ENCODE results near the gene LEMD2.

The LEMD2 gene

DNA sequence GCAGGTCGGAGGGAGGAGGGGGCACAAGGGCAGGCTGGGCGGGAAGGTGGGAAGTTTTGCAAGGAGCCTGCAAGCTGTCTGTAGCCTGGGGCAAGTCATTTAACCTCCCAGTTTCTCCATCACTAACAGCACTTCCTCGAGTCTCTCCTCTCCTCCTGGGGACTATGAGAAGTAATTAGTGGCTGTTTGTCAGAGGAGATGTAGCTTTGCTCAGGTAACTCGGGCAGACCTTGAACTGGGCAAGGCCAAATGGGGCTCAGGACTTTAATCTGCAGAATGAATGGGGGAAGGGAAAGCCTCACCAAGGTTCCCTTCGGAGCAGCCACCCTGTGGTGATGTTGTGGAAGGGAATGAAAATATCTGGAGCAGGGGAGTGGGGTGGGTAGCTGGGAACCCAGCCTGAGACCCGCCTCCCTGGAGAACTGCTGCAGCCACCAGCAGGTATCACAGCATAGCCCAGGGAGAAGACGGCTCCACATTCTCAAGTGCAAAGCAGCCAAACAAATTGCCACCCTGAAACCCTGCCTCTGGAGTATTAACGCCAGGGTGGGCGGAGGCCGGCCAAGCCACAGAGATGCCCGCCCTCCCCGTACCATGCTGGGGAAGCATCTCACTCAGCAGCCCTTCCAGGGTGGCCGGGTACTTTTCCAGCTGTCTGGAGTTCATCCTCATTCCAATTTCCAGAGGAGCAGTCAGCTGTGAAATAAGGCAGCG is 6.1 kb upstream of the LEMD2 start:
- no peak for DNase-seq (ENCODE audit: low read depth in 2 of 2)

DNA sequence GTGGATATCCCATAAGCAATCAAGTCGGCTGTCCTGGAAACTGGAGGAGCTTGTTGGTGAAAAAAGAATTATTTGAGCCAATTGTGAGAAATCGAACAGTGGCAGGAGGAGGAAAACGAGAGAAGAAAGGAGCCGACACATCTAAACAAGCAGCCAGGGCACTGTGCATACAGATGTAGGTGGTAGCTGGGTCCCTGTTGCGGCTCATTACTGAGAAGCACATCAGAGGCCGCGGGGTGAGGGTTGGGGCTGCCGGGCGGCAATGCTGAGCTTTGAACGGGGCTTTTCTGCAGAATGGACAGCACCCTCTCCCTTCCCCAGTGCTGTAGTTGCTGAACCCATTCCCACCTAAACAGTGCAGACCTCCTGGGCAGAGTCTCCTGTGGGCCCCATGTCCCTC is 4.1 kb upstream of the LEMD2 start:
- DNase-seq (ENCODE audit: low read depth in 2 of 2), result no peak

DNA sequence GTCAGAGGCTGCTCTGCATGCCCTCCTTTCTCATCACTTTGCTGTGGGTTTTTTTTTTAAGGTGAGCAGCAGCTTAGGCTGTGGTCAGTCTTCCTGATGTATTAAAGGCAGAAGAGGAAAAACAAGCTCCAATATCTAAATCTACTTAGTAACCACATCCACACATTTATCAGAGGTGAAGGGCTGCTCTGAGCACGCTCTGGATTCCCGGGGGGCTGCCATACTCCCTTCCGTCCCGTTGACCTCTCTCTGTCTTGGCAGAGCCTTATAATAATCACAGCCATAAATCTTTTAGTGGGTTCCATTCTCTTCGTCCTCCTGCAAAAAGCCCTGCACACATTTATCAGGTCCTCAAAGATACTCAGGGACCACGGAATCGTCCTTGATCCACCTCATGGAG is 2.7 kb upstream of the LEMD2 start:
- no peak for DNase-seq (ENCODE audit: low read depth in 2 of 2)

DNA sequence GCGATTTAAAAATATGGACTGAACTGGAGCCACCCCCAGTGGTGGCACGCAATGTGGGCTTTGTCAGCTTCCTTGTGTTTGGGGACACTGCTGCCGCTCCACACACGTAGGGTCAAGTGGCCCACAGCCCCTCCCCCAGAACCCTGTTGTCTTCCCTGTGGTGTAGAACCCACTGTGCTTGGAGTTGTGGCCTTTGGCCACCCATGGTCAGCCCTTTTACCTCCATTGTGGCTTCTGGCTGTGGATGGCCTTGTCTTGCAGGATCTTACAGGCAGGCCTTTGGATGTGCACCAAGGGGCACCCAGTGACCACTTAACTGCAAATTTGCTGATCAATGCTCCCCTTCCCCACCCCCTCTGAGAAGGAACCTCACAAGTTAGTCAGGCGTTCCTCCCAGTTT is 2.0 kb upstream of the LEMD2 start:
- DNase-seq (ENCODE audit: low read depth in 2 of 2), result no peak

DNA sequence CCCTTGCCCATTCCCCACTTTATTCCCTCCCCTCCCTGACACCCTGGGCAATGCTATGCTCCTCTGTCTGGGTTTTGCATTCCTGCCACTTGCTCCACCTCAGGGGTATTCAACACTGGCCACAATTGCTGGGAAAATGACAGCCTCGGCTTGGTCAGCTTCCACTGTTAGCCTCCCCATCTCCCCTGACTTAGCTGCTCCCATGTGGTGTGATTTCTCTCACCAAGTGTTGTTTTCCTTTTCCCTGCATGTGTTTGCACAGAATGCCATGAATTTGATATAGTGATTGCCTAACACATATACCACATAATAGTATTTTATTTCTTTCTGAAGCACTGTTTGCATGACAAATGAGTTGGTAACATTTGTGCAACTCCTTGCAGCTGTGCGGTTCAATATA is 1.4 kb upstream of the LEMD2 start:
- no peak for DNase-seq (ENCODE audit: low read depth in 2 of 2)

DNA sequence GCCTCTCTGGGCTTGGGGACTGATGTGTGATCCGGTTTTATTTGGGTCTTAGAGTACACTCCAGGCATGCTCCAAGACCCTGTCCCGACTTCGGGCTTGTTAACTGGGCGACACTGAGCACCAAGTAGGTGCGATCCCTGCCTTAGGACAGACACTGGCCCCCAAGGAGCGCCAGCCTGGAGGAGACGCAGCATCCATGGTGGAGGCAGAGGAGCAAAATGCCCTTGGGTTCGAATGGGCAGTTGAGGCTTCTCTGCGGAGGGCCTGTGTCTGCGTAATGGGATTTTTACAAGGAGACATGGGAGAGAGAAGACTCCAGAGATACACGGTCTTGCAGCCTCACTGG is 593 bp upstream of the LEMD2 start:
- no peak for DNase-seq (ENCODE audit: low read depth in 2 of 2)

DNA sequence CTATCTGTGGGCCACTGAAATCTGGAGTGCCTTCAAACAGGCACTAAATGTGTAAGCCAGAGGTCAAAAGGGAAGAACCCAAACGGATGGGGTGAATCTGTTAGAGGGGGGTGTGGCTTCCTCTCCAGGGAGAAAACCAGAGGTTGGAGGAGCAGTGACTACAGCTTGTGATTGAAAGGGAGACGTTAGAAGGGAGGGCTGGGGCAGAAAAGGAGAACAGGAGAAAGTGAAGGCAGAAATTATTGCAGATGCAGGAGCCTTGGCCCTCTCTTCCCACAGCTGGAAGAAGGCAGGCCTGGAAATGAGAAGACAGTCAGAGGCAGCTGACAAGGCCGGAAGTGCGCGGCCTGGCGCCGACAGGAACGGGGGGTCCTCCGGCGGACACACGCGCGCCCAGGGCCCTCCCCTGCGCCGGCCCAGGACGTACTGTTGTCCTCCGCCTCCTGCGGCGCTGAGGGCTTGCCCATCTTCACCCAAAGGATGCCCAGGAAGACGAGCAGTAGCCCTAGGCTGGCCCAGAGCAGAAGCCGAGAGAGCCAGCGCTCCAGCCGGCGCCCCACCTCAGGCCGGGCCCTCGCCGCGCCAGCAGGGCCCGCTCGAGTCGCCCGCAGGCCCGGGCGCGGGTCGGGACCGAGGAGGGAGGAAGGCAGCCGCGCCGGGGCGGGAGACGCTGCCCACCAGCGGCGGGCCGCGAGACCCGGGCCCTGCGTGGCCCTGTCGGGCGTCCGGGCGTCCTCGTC is 806 bp downstream of the LEMD2 start:
- DNase-seq (ENCODE audit: low read depth in 2 of 2), result peak; percentile 21 to 30

DNA sequence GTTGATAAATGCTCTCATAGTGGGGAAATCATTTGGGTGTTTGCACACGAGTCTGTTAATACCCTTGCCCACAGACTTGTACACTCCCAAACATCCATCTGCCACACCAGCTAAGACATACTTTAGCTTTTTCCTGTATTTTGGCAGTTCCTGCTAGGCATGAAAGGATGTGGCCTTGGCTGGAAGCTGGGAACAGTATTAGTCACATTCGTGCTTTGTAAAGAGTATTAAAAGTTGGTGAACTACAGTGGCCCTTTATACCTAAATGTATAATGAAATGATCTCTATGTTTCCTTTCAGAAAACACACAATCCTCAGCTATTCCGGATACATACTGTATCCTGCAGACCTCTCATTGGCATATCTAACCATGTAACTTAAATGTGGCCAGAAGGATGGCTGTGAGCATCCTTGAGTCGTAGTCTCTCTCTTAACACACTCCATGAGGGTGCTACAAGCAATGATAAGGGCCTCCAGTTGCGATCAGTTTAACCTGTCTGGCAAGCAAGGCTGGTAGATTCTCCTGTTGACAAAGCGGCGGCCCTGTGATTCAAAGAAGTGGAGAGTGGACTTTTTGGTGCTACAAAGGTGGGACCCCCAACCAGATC is 1.5 kb downstream of the LEMD2 start:
- DNase-seq (ENCODE audit: low read depth in 2 of 2), result no peak

DNA sequence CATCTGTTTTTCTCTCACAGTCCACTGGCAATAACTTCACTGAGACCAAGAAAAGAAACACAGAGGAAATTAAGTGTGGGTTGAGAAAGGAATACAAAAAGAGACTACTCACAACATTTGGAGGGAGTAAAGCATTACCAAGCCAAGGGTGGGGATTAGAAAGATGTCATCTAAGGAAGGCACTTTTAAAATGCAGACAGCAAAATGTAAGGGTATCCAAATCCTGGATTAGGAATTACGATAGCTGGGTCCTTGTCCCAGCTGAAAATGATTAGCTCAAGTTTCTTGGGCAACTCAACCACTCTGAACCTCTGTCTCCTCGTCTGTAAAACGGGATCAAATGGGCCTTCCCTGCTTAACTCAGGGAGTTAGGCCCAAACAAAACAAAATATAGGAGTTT is 2.2 kb downstream of the LEMD2 start:
- DNase-seq (ENCODE audit: low read depth in 2 of 2), result no peak

DNA sequence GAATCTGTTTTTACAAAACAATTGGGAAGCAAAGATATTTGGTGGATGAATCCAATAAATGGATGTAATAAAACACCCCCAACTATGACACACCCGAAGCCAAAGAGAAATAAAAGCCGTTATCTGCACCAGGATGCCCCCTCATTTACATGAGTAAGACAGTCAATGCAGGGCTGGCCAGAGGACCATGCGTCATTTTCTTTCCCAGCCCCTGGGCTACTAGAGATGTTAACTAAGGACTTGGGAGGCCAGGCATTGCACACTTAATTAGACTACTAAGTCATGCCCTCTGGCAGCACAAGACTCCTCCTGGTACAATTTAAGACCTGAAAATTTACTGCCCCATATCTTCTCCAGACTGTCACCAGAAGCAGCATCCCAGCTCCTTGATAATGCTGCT is 3.2 kb downstream of the LEMD2 start:
- no peak for DNase-seq (ENCODE audit: low read depth in 2 of 2)

DNA sequence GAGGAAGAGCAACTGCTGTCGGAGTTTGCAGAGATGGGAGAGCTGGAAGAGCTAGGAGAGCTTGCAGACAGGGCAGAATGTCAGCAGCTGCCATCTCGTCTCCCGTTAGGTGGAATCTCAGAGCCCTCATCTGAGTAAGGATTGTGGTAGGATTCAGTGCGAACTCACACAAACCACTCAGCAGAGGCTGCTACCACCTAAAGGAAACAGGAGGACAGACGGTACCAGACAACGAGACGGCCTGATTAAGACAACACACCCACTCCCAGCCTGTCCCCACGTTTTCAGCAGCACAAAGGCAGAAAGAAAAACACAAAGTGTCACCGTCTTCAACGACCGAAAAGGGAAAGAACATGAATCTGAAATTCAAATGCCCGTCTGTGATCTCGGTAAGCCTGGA is 4.1 kb downstream of the LEMD2 start:
- no peak for DNase-seq (ENCODE audit: low read depth in 2 of 2)

DNA sequence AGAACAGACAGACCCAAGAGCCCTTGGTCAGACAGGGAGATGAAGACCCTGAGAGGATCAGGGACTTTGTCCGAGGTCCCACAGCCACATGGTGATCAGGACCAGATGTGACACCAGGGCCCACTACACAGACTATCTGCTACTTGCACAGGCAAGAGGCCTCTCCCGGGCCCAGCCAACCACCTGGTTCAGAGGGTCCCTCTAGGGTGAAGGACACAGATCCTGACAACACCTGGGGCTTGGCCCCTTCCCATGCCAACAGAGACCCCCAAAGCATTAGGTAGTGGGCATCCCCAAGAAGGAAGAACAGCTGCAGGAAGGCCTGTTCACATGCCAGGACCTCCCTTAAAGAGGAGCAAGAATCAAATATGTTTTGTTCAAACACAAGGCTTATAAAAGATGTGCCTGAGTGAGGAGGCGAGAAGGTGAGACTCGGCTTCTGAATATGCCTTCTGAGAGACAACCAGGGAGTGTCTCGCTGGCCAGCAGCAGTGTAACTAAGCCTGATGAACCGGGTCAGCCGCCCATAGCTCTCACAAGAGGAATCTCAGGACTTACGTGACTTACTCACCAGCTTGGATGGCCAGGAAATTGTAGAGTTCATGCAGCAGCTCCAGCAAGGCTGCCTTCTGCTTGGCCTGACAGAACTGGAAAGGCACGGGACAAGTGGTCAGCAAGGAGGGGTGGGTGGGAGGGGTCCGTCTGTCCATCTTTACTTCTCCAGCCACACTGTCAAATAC is 5.0 kb downstream of the LEMD2 start:
- DNase-seq (ENCODE audit: low read depth in 2 of 2), result no peak

DNA sequence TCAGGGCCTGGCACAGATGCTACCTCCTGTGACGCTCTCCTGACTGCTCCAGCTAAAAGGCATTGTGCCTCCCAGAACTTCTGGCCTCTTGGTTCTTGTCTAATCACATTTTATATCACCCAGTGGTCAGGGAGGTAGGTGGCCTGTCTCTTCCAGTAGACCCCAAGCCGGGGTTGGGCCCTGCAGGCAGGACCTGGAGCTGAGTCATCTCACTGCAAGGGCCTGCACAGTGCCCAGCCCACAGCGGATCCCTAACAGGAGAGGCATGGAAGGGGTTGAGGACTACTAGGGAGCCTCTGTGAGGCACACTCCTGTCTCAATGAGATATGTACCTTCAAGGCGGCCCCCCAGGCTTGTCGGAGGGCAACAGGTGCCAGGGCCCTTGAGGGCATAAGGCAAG is 6.4 kb downstream of the LEMD2 start:
- no peak for DNase-seq (ENCODE audit: low read depth in 2 of 2)

DNA sequence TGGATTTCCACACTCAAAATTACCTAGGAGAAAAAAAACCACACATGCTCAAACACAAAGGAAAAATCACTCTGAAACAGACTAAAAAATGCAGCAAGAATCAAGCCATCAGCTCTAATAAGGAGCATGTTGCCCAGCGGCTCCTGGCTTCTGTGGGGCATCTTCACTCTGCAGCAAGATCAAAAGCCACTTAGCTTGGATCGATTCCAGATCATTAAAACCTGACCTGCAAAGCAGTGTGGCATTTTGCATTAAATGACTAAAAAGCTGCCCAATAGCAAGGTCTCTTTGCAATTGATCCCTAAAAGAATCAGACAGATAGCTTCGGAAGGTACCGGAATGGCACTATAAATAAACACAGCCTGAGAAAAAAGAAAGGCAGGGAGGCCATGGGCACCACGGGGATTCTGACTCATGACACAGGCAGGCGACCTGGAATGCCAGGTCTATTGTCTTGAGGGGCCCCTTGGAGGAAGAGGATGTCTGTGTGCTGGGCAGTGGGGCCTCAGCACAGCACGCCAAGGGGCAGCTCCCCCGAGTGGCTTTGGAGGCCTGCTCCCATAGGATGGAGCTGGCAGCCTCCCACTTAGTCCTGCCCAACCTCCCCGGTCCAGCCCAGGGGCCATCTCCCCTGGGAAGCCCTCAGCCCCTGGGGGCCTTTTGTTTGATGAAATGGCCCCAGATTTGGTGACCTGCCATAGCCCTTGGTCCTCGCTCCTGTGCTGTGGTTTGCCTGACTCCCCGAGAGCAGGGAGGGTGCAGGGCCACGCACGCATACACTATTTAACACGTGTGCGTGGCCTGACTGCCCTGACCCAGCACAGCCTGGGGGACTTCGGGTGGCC is 7.6 kb downstream of the LEMD2 start:
- no peak for DNase-seq (ENCODE audit: low read depth in 2 of 2)

DNA sequence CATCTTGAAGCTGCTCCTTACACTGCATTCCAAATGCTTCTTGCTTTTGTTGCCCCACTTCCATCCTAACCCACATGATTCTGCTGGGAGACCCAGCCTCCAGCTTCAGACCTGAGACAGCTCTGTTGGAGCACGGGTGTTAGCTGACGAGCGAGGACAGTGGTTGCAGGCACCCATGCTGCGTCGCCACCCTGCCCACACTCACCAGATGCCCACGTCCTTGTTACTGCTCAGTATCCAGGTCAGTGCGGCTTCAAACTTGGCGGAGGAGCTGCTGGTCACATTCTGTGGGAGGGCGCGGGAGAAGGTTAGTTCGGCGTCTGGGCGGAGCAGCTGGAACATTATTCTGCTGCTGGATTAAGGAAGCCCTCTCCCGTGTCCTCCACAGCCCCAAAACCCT is 9.0 kb downstream of the LEMD2 start:
- no peak for DNase-seq (ENCODE audit: low read depth in 2 of 2)

DNA sequence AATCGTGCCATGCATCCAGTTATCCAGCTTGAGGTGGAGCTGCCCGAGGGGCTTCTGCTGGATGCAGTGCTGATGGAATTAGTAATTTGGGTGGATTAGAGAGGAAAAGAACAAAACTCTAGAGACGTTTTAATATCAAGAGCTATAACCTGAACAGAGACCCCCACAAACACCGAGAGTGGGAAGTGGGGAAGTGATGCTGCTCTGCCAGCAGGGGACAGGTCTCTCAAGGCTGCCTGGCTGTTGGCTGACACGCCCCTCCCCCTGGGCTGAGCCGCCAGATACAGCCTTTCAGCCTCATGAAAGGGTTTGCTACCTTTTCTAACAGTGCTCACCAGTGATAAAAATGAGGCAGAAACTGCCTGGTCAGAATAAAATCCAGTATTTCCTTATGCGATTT is 9.6 kb downstream of the LEMD2 start:
- DNase-seq (ENCODE audit: low read depth in 2 of 2), result no peak

DNA sequence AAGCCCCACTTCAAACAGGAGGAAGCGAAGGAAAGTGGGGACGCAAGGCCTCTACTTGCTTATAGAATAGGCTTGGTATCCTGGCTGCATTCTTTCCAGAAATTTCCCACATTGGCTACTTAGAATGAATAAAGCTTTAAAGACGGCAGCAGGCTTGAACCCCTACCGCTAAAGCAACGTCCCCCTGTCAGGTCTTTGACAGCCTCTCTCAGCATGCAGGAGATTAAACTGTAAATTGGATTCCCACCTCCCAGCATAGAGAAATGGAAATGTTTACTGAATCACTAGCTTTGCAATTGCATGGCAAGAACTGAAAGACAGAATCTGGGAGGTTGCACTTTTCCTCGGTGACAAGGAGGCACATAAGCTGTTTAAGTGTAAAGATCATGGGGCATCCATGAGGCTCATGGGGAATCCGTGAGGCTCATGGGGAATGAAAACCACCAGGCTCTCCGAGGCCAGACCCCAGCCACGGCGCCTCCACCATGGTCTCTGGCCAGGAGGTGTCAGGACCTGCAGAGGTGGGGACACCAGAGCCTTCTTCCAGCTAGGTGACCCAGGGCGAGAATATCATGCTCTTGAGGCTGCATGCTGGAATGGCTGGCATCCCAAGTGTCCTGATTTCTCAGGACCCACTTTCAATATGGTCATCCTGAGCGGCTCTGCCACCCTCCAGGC is 10.3 kb downstream of the LEMD2 start:
- DNase-seq (ENCODE audit: low read depth in 2 of 2), result no peak

DNA sequence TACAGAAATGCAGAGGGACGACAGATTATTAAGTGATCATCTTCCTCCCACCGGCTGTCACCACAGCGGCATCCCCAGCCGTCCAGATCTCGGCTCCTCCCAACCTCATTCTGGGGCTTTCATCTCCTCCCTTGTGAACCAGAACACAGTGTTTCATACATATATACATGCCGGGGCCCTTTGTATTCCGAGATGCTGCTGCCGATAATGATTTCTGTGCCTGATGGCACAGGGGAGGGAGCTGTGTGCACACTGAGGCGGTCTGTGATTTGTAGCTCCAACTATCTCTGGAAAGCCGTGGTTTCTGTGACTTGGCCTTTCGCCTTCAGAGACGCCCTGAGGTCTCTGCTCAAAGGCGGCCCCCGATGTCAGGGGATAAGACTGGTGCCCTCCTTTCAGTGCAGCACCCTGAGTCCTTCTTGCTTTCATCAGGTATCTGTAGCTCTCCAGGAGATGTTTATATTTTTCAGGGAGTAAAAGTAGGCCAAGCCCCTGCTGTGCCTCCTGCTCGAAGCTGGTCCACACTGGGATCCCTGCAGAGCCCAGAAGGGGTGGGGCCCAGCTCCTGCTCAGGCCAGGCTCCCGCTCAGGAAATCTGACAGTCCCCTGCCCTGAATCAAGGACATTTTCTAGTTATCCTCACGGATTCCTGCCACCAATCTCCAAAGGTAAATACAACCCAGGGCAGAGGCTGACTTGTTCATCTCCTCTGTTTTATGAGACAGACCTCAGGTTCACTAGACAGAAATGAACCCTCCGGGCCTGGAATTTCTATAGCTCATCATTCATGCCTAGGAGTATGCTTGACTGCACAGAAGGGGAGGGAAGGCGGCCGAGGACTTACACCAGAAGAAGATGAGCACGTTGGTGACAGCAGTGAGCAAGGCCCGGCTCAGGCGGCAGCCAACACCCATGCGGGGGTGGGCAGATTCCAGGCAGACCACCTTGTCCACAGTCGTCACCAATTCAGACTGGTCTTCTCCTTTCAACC is 11.2 kb downstream of the LEMD2 start:
- no peak for DNase-seq (ENCODE audit: low read depth in 2 of 2)

DNA sequence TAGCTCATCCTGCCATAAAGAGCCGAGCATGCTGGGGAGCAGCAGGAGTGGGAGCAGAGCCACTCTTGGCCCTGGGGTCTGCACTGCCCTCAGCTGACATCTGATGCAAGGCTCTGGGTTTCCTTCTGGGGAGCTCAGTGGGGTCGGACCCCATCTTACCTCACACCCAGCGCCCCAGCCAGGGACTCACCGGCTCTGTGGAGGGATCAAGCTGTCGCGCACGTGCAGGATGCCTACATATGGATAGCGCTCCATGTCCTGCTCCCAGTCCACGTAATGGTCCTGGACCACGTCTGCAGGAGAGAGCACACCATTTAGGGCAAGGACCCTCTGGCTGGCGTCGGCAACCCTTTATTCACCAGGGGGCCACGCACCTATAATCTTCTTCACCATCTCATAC is 12.2 kb downstream of the LEMD2 start:
- DNase-seq (ENCODE audit: low read depth in 2 of 2), result no peak

DNA sequence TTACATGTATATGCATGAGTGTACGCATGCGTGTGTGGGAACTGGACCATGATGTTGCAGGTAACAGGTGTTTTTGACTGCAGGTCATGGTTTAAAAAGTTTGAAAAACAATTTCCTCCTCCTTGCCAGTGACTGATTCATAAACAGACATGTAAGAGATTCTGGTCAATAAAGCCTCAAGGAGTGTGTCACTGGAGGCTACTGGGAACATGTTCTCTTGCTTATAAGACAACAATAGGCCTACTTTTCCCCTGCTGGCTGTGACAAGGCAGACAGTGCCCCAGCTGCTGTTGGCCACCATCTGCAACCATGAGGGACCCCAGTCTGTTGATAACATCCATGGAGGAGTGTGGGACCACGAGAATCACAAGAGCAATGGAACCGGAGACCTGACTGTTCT is 12.7 kb downstream of the LEMD2 start:
- no peak for DNase-seq (ENCODE audit: low read depth in 2 of 2)

All from activated CD4-positive, alpha-beta T cell treated with anti-CD3 and anti-CD28 coated beads for 24 hours (primary cell).